GM19372 (cell line): Measurements from ENCODE around the gene FKRP.
"Not testable (repeated sequence)": the region's sequence is repeated elsewhere in the genome, so short reads cannot be mapped to it uniquely, and the experiment has no call there.

ENCODE experiments used
- ATAC-seq: cut with Tn5 transposase; IDR thresholded peaks from one replicate; pipeline ENCODE4 v1.9.1; 2021; ENCODE audit warnings: mild to moderate bottlenecking, low read depth, moderate library complexity; ENCODE audit not compliant: unreplicated experiment

Gene FKRP

GRCh38 chr19:46755853-46756543 is 10.1 kb downstream of the FKRP start:
- no peak for ATAC-seq

GRCh38 chr19:46756544-46756888 is 10.7 kb downstream of the FKRP start:
- ATAC-seq, result no peak

GRCh38 chr19:46759206-46759605 is 13.3 kb downstream of the FKRP start:
- no peak for ATAC-seq

- ATAC-seq, result no peak
Observed at GRCh38 chr19:46759817-46760333, 14.0 kb downstream of the FKRP start.

GRCh38 chr19:46760363-46760762 is 14.5 kb downstream of the FKRP start:
- ATAC-seq, result no peak

- not testable (repeated sequence) for ATAC-seq
Observed at GRCh38 chr19:46760897-46761296, 15.0 kb downstream of the FKRP start.

GRCh38 chr19:46761418-46761831 is 15.6 kb downstream of the FKRP start:
- ATAC-seq, result no peak

- ATAC-seq, result no peak
Observed at GRCh38 chr19:46762245-46762890, 16.5 kb downstream of the FKRP start.

- no peak for ATAC-seq
Observed at GRCh38 chr19:46764817-46765291, 19.0 kb downstream of the FKRP start.

GRCh38 chr19:46766569-46767317 is 20.9 kb downstream of the FKRP start:
- ATAC-seq, result no peak

- not testable (repeated sequence) for ATAC-seq
Observed at GRCh38 chr19:46768746-46769145, 22.9 kb downstream of the FKRP start.

GRCh38 chr19:46772170-46773017 is 26.5 kb downstream of the FKRP start:
- ATAC-seq, result no peak

GRCh38 chr19:46773018-46773399 is 27.2 kb downstream of the FKRP start:
- ATAC-seq, result no peak

- ATAC-seq, result no peak
Observed at GRCh38 chr19:46775642-46776258, 29.9 kb downstream of the FKRP start.

GRCh38 chr19:46776927-46777911 is 31.4 kb downstream of the FKRP start:
- ATAC-seq, result no peak

GRCh38 chr19:46777956-46778645 is 32.2 kb downstream of the FKRP start:
- not testable (repeated sequence) for ATAC-seq

GRCh38 chr19:46782355-46783019 is 36.6 kb downstream of the FKRP start:
- ATAC-seq, result no peak

GRCh38 chr19:46783670-46784069 is 37.8 kb downstream of the FKRP start:
- ATAC-seq, result no peak
